Measurements from ENCODE around the gene HARBI1.

GRCh38 chr11:46597609-46598219, 19.3 kb downstream of the HARBI1 start:
- TF ChIP-seq POLR2AphosphoS5 (IDR thresholded peaks at IDR 0.05; ENCODE audit: low read depth, low read length) (no peak), SIN3A (IDR thresholded peaks at IDR 0.05; ENCODE audit: borderline replicate concordance, low read depth, low read length) (no peak), EP300 (IDR thresholded peaks at IDR 0.05; ENCODE audit: borderline replicate concordance in 1 of 2, low read depth in 1 of 2, low read length in 1 of 2) (no peak)

Data from SK-N-SH (cell line).